GM18870 (cell line): ENCODE data around the gene GPR39.
"Not testable (repeated sequence)": the region's sequence is repeated elsewhere in the genome, so short reads cannot be mapped to it uniquely, and the experiment has no call there.

ENCODE experiments used
- ATAC-seq: cut with Tn5 transposase; IDR thresholded peaks from one replicate; pipeline ENCODE4 v1.9.1; 2021; ENCODE audit warnings: moderate library complexity; ENCODE audit not compliant: unreplicated experiment

GPR39 gene

DNA sequence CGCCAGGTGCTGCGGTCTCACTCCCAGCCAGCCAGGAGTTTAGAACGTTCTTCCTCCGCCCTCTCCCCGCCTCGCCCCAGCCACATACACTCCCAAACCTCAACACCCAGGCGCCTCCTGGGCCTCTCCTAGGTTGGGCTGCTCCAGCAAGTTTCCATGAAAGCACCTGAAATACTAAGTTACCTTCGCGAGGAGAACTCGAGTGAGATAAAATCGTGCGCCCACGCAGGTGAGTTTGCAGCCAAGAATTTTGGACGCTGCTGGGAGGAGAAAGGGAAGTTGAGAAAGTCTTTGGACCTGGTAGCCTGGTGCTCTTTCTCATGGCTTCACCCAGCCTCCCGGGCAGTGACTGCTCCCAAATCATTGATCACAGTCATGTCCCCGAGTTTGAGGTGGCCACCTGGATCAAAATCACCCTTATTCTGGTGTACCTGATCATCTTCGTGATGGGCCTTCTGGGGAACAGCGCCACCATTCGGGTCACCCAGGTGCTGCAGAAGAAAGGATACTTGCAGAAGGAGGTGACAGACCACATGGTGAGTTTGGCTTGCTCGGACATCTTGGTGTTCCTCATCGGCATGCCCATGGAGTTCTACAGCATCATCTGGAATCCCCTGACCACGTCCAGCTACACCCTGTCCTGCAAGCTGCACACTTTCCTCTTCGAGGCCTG is at the start of gene GPR39:
Gene GPR39, plus strand, starts transcription at position 83 of the 673 bp plus-strand sequence.
- ATAC-seq, result no peak

DNA sequence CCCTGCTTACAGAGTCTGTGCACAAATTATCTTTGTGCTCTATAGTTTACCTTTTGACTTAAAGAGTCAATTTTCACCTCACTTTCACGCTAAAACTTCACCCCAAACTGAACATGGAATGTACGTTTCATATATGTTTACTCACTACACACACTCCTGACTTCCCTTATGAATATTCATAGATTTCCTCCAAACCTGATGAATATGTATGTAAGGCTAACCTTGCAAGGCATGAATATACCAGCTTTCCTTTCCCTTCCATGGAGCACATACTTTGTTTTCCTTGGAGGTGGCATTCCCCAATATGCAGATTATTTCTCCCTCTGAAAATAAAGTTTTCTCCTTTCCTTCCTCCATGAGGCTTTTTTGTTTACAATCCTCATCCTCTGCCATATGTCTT is 48.4 kb upstream of the GPR39 start:
- no peak for ATAC-seq

- ATAC-seq, result no peak
Observed at GRCh38 chr2:132372276-132372675, 44.3 kb upstream of the GPR39 start.

DNA sequence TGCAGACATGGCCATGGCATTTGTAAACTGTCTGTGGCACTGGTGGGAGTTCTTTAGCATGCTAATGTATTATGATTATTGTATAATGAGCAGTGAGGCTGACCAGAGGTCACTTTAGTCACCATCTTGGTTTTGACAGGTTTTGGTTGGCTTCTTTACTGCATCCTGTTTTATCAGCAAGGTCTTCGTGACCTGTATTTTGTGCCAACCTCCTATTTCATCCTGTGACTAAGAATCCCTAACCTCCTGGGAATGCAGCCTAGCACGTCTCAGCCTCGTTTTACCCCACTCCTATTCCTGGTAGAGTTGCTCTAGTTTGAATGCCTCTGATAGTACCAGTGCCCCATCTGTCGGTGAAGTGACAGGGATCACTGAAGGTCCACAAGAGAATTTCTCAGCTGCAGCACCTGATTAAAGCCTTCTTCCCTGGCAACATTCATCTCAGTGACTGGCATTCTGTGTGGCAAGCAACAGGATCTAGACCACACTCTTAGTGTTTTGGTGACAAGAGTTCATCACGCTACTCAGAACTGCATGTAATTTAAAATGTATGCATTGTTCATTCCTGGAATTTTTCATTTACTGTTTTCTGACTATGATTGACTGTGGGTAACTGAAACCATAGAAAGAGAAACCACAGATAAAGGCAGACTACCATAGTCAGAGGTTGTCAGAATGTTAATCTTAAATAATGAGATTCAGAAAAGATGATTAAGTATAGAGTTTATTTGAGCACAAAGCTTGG is 43.0 kb upstream of the GPR39 start:
- ATAC-seq, result no peak

- no peak for ATAC-seq
Observed at GRCh38 chr2:132374151-132374550, 42.5 kb upstream of the GPR39 start.

DNA sequence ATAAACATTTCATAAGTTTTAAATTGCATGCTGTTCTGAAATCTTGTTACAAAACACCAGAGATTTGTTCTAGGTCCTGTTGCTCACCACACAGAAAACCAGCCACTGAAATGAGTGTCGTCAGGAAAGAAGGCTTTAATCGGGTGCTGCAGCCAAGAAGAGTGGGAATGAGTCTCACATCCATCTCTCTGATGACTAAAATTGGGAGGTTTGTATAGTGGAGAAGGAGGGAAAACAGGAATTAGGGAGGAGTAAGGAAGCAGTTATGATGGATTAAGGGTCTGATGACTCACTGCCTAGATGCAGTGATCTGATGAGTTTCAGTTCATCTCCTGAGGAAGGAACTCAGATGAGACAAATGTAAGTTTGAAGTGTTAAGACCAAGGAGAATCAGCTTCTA is 42.1 kb upstream of the GPR39 start:
- no peak for ATAC-seq

- no peak for ATAC-seq
Observed at GRCh38 chr2:132374961-132375360, 41.6 kb upstream of the GPR39 start.

- ATAC-seq, result no peak
Observed at GRCh38 chr2:132381376-132381775, 35.2 kb upstream of the GPR39 start.

DNA sequence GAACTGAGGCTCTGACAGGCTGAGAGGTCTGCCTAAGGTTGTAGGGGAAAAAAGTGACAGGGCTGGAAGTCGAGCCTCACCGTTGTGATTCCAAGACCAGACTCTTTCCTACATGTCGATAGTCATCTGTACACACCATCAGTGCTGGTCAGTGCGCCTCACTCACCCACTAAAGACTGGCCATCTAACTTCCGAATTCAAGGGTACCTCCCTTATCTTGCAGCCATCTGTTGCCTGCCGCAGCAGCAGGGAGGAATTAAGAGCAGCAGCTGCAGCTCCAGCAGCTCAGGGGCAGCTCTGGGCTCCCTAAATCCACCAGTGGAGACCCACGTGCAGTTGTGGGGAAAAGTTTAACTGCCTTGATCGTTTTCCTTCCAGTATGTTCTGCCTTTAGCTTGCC is 32.6 kb upstream of the GPR39 start:
- ATAC-seq, result no peak

DNA sequence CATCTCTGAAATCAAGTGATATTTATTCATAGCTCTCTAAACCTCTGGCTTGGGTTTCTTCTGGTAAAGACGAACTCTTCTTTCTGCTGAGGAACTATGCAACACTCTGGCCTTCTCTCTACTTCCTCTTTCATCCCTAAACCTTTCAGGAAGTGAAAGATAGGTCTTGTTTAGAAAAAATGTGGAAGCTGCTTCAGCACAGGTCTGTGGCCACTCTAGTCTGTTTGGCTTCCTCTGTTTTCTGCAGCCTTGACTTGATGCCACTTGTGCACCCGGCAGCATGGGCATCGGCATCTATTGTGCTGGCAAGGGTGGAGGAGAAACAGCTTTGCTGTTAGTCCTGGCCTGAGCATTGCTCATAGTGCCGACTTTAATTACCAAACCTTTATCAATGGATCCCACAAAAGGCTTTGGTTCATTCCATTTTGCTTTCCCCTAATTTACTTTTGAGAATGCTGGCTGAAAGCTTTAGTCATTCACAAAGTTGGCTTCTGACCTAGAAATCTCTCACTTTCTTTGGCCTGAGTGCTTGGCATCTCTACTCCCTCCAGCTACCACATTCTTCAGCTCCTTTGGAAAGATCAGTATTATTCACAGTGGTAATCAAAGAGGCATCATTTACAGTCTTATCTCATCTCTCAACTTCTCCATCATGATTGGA is 32.0 kb upstream of the GPR39 start:
- ATAC-seq, result no peak

DNA sequence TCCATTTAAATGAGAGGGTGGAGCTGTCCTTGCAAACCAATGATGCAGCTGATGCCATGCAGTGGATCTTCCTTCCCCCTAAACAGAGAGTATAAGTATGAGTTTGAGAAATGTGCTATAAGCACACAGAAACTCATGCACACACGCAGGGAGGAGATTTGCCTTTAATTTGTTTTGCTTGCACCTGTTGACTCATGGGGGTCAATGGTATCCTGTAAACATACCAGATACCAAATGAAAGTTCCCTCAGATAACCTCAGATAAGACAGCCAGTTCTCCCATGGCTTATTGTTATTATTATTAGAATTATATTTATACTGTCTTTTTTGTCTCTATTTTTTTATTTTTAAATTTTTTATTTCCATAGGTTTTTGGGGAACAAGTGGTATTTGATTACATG is 29.5 kb upstream of the GPR39 start:
- ATAC-seq, result no peak

DNA sequence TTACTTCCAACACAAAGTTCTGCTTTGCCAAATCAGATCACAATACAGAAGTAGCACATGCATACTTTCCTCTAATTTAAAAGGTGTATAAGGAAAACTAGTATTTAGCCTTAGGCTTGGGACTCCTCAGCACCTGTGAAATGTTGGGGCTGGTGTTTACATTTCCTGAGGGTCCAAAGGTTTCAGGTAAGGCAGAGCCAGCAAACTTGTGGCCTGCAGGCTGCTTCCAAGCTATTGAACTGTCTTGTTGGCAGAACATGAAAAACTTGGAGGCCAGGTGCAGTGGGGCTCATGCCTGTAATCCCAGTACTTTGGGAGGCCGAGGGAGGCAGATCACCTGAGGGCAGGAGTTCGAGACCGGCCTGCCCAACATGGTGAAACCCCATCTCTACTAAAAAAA is 26.5 kb upstream of the GPR39 start:
- no peak for ATAC-seq

- no peak for ATAC-seq
Observed at GRCh38 chr2:132391378-132391777, 25.2 kb upstream of the GPR39 start.

DNA sequence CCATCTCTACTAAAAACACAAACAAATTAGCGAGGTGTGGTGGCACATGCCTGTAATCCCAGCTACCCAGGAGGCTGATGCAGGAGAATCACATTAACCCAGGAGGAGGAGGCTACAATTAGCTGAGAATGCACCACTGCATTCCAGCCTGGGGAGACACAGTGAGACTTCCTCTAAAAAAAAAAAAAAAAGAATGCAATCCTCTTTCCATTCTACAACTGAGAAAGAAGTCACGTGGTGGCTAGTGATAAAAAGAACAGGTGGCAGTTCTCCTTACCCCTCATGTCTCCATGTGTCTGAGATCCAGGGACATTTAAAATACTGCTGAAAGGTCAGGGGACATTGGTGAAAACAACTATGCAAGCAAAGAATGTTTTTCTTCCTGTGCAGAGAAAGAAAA is 24.4 kb upstream of the GPR39 start:
- ATAC-seq, result no peak

DNA sequence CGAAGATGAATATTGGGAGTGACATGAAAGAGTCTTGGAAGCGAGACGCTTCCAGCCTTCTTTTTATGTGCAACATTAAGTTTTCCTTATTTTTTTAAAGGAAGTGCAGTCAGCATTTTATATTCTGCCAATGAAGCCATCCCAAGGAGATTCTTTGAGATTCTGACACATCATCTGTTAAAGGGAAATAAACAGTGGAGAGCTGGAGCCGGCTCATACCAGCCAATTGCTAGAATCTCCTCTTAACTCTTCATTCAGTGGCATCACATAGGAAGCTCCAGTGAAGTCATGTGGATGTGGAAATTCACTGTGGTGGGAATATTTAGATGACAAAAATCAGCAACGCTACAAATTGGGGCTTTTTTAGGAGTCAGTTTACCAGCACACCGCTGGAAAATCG is 23.7 kb upstream of the GPR39 start:
- no peak for ATAC-seq

DNA sequence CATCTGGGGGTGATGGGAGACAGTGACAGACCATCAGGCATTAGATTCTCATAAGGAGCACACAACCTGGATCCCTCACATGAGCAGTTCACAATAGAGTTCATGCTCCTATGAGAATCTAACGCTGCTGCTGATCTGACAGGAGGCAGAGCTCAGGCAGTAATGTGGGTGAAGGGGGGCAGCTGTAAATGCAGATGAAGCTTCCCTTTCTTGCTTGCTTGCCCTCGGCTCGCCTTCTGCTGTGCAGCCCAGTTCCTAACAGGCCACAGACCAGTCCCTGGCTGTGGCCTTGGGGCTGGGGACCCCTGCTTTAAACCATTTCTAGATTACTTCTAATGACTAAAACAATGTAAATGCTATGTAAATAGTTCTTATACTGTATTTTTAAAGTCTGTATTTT is 19.6 kb upstream of the GPR39 start:
- ATAC-seq, result not testable (repeated sequence)

DNA sequence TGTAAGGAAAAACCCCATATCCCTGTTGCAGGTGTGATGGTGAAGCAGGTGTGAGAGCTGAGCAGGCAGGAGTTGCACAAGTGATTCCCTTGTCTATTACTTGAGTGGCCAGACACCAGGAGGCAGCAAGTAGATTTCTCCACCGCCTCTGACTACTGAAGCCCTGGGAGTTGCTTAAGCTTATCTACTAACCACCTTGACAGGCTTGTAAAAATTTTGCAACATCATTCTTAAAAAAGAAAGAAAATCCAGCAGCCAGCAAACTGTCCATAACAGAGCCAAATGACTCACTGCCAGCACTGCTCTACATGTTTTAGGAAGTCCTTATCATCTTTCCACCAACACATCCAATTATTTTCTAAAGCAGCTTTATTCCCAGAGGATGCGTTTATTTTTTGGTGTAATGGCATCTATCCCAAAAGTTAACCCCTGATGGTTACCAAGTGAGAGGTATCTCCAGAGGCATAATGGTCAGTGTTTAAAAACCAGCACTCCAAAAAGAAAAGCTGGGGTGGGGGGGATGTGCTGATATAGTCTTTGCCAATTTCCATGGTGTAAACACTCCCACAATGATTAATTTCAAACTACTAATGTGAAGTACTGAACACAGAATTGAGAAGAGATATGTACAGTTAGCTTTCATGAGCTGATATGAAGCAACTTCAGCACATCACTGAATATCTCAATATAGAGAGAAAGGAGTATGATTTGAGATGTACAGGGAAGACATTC is 16.3 kb upstream of the GPR39 start:
- ATAC-seq, result no peak

GRCh38 chr2:132400901-132401240 is 15.7 kb upstream of the GPR39 start:
- no peak for ATAC-seq

DNA sequence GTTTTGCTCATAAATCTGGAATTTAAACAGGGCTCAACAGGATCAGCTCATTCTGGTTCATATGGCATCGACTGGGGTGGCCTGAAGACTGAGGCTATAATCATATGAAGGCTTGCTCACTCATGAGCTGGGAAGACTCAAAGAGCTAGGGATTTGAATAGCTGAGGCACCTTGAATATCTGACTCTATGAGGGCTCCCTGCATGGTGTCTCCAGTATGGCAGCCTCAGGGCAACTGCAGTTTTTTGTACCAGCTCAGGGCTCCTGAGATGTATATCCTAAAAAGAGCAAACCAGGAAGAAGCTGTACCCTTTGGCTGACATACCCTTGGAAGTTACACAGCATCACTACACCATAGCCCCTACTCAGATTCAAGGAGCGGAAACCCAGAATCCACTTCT is 15.3 kb upstream of the GPR39 start:
- ATAC-seq, result no peak

DNA sequence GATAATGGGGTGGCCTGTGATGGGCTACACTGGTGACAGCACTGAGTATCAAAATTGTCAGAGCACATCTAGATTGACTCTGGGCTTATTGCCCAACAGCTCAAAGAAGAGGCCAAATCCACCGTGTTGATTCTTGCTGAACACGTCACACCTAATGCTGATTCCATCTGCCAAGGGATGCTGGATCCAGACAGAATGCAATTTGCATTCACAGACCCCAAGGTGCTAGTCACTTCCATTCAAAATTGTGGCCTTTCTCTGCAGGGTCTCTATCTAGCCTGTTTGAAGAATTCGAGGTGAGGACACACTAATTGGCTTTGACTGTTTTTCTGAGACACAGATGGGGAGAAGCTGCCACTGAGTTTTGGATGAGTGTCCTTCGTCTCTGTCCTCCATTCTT is 13.5 kb upstream of the GPR39 start:
- no peak for ATAC-seq

DNA sequence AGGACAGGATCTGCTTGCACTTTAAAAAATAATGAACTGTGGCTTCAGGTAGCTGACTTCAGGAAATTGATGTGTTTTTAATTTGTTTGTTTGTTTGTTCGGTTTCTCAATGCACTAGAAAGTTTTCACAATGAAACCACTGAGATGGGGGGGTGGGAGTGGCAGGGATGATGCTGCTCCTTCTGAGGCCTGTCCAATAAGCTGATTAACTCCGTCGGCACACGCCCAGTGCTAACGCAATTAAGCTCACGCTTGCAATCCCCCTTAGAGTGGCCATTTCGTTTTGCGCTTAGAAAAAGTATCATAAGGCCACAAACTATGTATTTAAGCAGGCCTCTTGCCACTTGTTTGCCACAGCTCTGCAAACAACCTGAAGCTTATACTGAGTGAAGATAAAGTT is 12.5 kb upstream of the GPR39 start:
- ATAC-seq, result no peak

- ATAC-seq, result no peak
Observed at GRCh38 chr2:132407784-132408183, 8.8 kb upstream of the GPR39 start.
